ENCODE measurements around the gene ALDH1A3.
A peak's percentile ranks its signal among the peaks of the same experiment; 100 is the strongest.

Gene ALDH1A3

GRCh38 chr15:100948430-100948762, 68.8 kb downstream of the ALDH1A3 start:
- DNase-seq (ENCODE audit: low spot score) (no peak), FAIRE-seq (no peak)

GRCh38 chr15:100949691-100950090, 70.1 kb downstream of the ALDH1A3 start:
- DNase-seq (ENCODE audit: low spot score), result no peak
- FAIRE-seq, result no peak

GRCh38 chr15:100951965-100952364, 72.3 kb downstream of the ALDH1A3 start:
- FAIRE-seq (no peak), DNase-seq (ENCODE audit: low spot score) (no peak)

GRCh38 chr15:100952566-100952965, 72.9 kb downstream of the ALDH1A3 start:
- FAIRE-seq (no peak), DNase-seq (ENCODE audit: low spot score) (no peak)

- no peak for FAIRE-seq
Observed at GRCh38 chr15:100958326-100959065, 78.9 kb downstream of the ALDH1A3 start.

GRCh38 chr15:100959066-100960050, 79.7 kb downstream of the ALDH1A3 start:
- DNase-seq (ENCODE audit: low spot score), result no peak
- FAIRE-seq, result no peak

More at GRCh38 chr15:100958326-100959065, 78.9 kb downstream of the ALDH1A3 start:
- DNase-seq (ENCODE audit: low spot score), result peak; percentile 26

Measured in urothelium cell line (cell line).